Fibroblast of the aortic adventitia (primary cell): ENCODE data around the gene VCP. TPM values are rescaled to one million over a fixed set of nuclear protein-coding genes. Genes with fewer than 3 reads are reported as not detected.

Source experiments
- DNase-seq: peaks from one replicate; pipeline ENCODE4 v3.0.0-alpha.2; 2010; ENCODE audit warnings: low read depth
- H3K4me3 ChIP-seq: 2 replicates; pipeline ENCODE4 v1.5.1; 2011; ENCODE audit warnings: low read depth, mild to moderate bottlenecking, control low read depth, low read length, moderate library complexity
- CTCF ChIP-seq: IDR thresholded peaks from 2 replicates; pipeline ENCODE4 v1.5.1; 2011; ENCODE audit warnings: mild to moderate bottlenecking, low read length, control low read depth, inconsistent platforms; ENCODE audit not compliant: insufficient read depth
- total RNA-seq: library from RNA; depleted of rRNA; stranded (reverse); fragments of >200 nt; gene quantifications from 2 replicates; pipeline ENCODE4 v1.2.3, GENCODE V29; 2012; ENCODE audit warnings: low replicate concordance

VCP gene
- total RNA-seq, 1 donor: 203 TPM

- H3K4me3 ChIP-seq: no peak overlapping the region
- no peak for DNase-seq
- TF ChIP-seq CTCF: no peak
These were observed 35.2 kb upstream of the VCP start for GRCh38 chr9:35107297-35108290.

GRCh38 chr9:35106343-35106730 lies 33.9 kb upstream of the VCP start:
- no peak for TF ChIP-seq CTCF
- DNase-seq: no peak
- no peak overlapping the region for H3K4me3 ChIP-seq

GRCh38 chr9:35105571-35106342 lies 33.3 kb upstream of the VCP start:
- H3K4me3 ChIP-seq: no peak overlapping the region
- no peak for DNase-seq
- no peak for TF ChIP-seq CTCF

- TF ChIP-seq CTCF: no peak
- H3K4me3 ChIP-seq: no peak overlapping the region
- DNase-seq: no peak
These were observed 32.7 kb upstream of the VCP start for GRCh38 chr9:35105126-35105525.

GRCh38 chr9:35104586-35104985 lies 32.2 kb upstream of the VCP start:
- no peak for TF ChIP-seq CTCF
- H3K4me3 ChIP-seq: no peak overlapping the region
- no peak for DNase-seq

- no peak for TF ChIP-seq CTCF
- no peak for DNase-seq
- peak overlapping the region; percentile 63 for H3K4me3 ChIP-seq
These were observed 31.3 kb upstream of the VCP start for GRCh38 chr9:35103660-35104191.
